NCI-H345 treated with DMSO at 0.1 percent for 48 hours (cell line): Measurements from ENCODE around the gene MGST1.
A peak's percentile ranks its signal among the peaks of the same experiment; 100 is the strongest.

ENCODE experiments used
- DNase-seq: peaks from one replicate; lab custom pipeline; 2025; ENCODE audit not compliant: unreplicated experiment; lab: John Stamatoyannopoulos, UW

The MGST1 gene

GRCh38 chr12:16347391-16348298, at the start of gene MGST1:
Gene MGST1, plus strand, starts transcription at chr12:16347645. Its CDS starts 6,608 bp downstream, at chr12:16354253.
- no peak for DNase-seq

- DNase-seq = no peak
Observed at GRCh38 chr12:16299403-16299802, 48.0 kb upstream of the MGST1 start.

GRCh38 chr12:16300122-16300521, 47.3 kb upstream of the MGST1 start:
- DNase-seq = no peak

- no peak for DNase-seq
Observed at GRCh38 chr12:16300736-16301135, 46.7 kb upstream of the MGST1 start.

- no peak for DNase-seq
Observed at GRCh38 chr12:16303939-16304338, 43.5 kb upstream of the MGST1 start.

- DNase-seq = no peak
Observed at GRCh38 chr12:16307856-16308475, 39.5 kb upstream of the MGST1 start.

- DNase-seq = no peak
Observed at GRCh38 chr12:16310934-16311333, 36.5 kb upstream of the MGST1 start.

GRCh38 chr12:16323010-16323409, 24.4 kb upstream of the MGST1 start:
- no peak for DNase-seq

- no peak for DNase-seq
Observed at GRCh38 chr12:16323638-16324037, 23.8 kb upstream of the MGST1 start.

GRCh38 chr12:16324272-16324671, 23.2 kb upstream of the MGST1 start:
- no peak for DNase-seq

- DNase-seq = peak; percentile 15
Observed at GRCh38 chr12:16324772-16325171, 22.7 kb upstream of the MGST1 start.

GRCh38 chr12:16325426-16325825, 22.0 kb upstream of the MGST1 start:
- DNase-seq = peak; percentile 60

- DNase-seq = no peak
Observed at GRCh38 chr12:16327963-16328362, 19.5 kb upstream of the MGST1 start.

GRCh38 chr12:16329594-16329993, 17.9 kb upstream of the MGST1 start:
- DNase-seq = no peak

GRCh38 chr12:16330560-16330959, 16.9 kb upstream of the MGST1 start:
- peak; percentile 65 for DNase-seq

- no peak for DNase-seq
Observed at GRCh38 chr12:16331998-16332397, 15.4 kb upstream of the MGST1 start.

GRCh38 chr12:16335838-16336237, 11.6 kb upstream of the MGST1 start:
- DNase-seq = no peak

GRCh38 chr12:16344269-16344668, 3.2 kb upstream of the MGST1 start:
- DNase-seq = no peak

GRCh38 chr12:16345105-16345504, 2.3 kb upstream of the MGST1 start:
- no peak for DNase-seq

- no peak for DNase-seq
Observed at GRCh38 chr12:16346958-16347357, 487 bp upstream of the MGST1 start.

- DNase-seq = no peak
Observed at GRCh38 chr12:16348435-16349130, 1.1 kb downstream of the MGST1 start.

- DNase-seq = no peak
Observed at GRCh38 chr12:16349131-16349460, 1.7 kb downstream of the MGST1 start.
